Camera-type eye (tissue), 1 donor: Measurements from ENCODE around the gene CLIC4. TPM values are rescaled to one million over a fixed set of nuclear protein-coding genes. Genes with fewer than 3 reads are reported as not detected.

Experiments used
- total RNA-seq: library from RNA; depleted of rRNA; stranded (reverse); fragments of >200 nt; gene quantifications from one replicate; pipeline ENCODE4 v1.2.3, GENCODE V29; 2014

Gene CLIC4
- total RNA-seq = 192 TPM

GRCh38 chr1:24744911-24745710, at the start of gene CLIC4:
Gene CLIC4 (plus strand): TSS chr1:24745447. CDS start chr1:24745554, 107 bp downstream.

Other genes starting within 250 kb of the CLIC4 start
- 15.1 TPM for gene RCAN3, start 242.6 kb upstream of the CLIC4 start, total RNA-seq
- gene NCMAP, start 189.4 kb upstream of the CLIC4 start, total RNA-seq = 2.1 TPM
- 119 TPM for gene SRRM1, start 102.1 kb upstream of the CLIC4 start, total RNA-seq
- gene RUNX3, start 184.8 kb downstream of the CLIC4 start, total RNA-seq = 0.49 TPM